ENCODE data around the gene SYT14.

GRCh38 chr1:209960926-209961325 lies 22.9 kb downstream of the SYT14 start:
- TF ChIP-seq CTCF (IDR thresholded peaks at IDR 0.05) (no peak), EZH2 (IDR thresholded peaks at IDR 0.05) (no peak)

All from neural progenitor cell (in vitro differentiated cells).